ENCODE data around the gene JPH2.

DNA sequence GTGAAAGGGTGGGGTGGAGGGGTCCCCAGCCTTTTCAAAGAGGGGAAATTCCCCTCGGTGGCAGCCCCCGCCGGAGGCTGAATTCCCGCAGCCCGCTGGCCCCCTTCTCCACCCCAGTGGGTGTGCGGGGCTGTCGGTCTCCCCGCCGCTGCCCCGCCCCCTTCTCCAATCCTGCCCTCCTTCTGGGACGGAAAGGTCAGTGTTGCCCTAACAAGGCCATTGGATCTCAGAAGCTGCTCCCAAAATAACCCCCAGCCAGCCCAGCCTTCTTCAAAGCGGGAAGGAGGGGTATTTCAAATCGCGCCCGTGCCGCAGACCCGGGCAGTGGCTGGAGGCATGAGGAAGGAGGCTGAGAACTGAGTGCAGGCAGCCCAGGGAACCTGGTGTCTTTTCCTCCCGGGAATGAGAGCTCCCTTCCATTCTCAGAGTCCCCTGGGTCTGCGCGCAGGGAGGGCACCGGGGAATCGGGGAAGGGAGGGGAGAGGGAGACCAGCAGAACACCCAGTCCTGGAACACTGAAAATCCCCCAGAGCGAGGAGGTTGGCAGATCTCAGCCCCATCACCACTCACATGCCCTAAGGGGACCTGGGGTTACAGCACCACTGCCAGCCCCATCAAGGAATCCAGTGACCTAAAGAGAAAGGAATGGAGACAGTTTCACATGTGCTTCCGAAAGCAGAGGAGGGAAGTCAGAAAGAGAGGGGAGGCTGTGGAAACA is at the start of gene JPH2:
- no peak for TF ChIP-seq GATA2 (IDR thresholded peaks at IDR 0.05; ENCODE audit: low read depth, low read length)
- no peak for TF ChIP-seq GATA3 (IDR thresholded peaks at IDR 0.05; ENCODE audit: low read depth, low read length)
